GM12872 (cell line): Measurements from ENCODE around the gene FBXW9.

ENCODE experiments used
- TF ChIP-seq, protein P1 (sequence below): IDR thresholded peaks from 3 replicates; pipeline ENCODE4 v1.5.1; 2011; ENCODE audit warnings: low read depth, mild to moderate bottlenecking, low read length, moderate library complexity; ENCODE audit not compliant: insufficient read depth

The FBXW9 gene

DNA sequence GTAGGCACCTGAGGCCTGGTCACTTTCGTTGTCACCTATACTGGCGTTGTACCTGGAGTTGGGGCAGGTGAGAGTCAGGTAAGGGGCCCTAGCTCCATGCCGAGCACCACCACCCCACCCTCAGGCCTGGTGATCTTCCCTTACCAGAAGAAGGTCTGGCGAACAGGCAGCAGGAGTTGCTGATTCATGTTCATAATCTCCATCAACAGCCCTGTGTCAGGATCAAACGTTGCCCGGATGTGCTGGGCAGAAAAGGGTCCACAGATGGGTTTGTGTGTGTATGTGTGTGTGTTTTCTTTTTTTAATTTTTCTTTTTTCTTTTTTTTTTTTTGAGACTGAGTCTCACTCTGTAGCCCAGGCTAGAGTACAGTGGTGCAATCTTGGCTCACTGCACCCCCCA is 44.2 kb downstream of the FBXW9 start:
- TF ChIP-seq, protein P1, sequence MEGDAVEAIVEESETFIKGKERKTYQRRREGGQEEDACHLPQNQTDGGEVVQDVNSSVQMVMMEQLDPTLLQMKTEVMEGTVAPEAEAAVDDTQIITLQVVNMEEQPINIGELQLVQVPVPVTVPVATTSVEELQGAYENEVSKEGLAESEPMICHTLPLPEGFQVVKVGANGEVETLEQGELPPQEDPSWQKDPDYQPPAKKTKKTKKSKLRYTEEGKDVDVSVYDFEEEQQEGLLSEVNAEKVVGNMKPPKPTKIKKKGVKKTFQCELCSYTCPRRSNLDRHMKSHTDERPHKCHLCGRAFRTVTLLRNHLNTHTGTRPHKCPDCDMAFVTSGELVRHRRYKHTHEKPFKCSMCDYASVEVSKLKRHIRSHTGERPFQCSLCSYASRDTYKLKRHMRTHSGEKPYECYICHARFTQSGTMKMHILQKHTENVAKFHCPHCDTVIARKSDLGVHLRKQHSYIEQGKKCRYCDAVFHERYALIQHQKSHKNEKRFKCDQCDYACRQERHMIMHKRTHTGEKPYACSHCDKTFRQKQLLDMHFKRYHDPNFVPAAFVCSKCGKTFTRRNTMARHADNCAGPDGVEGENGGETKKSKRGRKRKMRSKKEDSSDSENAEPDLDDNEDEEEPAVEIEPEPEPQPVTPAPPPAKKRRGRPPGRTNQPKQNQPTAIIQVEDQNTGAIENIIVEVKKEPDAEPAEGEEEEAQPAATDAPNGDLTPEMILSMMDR = no peak

DNA sequence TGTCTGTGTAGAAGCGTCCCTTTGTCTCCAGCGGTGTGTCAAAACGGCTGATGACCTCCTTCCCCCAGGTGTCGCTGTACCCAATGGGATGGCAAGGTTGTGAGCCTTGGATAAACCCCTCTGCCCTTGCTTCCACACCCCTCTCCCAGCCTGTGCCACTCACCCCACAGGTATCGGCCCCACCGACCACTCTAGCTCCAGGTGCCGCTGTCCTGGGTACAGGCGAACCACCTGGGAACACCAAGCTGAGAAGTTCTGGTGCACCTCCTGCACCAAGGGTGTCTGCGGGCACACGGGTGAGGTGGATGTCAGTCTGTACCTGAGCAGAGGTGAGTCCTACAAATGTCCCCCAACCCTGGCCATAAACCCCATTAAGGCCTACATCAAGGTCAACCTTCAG is 46.5 kb downstream of the FBXW9 start:
- TF ChIP-seq, protein P1 = no peak

DNA sequence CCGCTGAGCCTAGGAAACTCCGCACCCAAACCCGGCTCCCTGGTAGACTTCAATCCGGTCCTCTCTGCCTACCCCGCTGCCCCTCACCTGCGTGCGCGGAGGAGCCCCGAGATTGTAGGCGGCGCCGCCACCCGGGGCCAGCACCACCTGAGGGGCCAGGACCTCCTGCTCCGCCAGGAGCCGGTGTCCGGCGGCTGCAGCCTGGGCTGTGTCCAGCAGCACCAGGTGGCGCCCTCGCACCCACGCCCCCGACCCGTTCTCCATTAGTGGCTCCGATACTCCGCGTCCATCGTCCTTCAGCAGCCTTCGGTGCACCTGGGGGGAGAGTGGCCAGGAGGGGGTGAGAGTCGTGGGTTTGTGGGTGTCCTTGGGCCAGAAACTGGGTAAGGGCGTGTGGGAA is 48.3 kb downstream of the FBXW9 start:
- TF ChIP-seq, protein P1 = no peak

DNA sequence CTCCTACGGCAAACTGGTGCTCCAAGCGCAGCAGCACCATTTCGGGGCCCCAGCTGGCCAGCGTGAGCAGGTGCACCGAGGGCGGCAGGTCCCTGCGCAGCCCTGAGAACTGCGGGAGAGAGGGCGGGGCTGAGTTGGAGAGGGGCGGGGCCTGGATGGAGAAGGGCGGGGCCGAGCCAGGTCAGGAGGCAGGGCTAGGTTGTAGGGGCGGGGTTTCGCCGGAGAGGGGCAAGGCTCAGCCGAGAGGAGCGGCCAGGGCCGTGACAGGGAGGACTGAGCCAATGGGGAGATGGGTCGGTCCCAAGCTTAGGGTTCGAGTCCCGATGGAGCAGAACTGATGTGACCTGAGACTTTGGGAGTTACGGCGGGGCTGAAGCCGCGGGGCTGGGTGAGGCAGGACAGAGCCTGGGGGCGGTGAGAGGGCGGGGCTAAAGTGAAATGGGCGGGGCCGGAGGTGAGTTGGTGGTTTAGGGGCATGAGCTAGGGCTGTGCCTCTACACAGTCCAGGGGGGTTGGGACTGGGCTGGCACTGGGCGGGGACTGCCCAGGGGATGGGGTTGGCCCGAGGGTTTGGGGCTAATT is 48.9 kb downstream of the FBXW9 start:
- TF ChIP-seq, protein P1 = no peak

DNA sequence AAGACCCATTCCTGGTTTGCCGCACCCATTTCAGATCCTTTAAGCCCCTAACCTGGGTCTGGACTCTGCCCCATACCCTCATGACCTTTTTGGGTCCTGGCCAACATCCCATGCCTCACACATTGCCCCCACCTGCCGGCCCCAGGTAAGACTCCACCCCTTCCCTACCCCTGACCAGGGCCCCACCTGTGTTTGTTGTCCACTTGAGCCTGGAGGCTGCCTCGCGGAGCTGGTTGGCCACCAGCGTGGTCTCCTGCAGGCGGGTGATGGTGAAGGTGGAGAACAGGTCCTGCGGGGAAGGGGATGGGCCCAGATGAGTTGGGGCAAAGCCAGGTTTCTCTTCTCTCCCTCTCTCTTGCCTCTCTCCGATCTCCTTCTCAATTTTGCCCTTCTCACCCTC is 49.4 kb downstream of the FBXW9 start:
- TF ChIP-seq, protein P1 = no peak

DNA sequence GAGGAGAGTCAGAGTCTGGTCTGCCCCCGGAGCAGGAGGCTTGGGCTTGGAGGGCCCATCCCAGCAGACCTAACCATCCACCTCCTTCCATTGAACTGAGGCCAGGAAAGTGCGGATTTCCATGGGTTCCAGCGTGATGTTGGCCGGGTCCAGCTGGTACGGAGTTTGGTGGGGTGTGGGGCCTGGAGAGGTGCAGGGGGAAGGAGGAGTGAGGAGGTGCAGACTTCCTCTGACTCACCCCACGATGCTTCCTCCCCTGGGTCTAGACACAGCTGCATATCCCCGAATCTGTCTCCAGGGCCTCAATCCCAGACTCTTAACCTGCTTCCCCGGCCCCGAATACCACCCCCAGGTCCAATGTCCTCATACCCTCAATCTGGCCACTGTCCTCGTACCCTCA is 49.9 kb downstream of the FBXW9 start:
- TF ChIP-seq, protein P1 = no peak

DNA sequence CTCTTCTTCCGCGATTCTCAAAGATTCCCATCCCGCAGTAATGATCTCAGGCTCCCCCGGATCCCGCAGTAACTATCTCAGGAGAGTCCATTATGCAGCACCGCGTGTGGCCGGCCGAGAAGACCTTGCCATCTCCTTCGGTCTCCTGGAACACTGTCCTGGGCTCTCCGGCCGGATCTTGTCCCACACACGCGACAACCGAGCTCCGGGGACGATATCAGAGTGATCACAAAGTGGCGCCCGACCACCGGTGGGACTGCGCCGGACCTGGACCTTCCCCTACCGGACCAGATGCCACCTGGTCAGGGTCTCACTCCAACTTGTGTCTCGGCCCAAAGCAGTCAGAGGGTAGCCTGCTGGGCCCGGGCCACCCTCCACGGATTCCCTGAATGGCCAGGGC is 53.9 kb downstream of the FBXW9 start:
- TF ChIP-seq, protein P1 = no peak
